ENCODE results near the gene PSKH1.

DNA sequence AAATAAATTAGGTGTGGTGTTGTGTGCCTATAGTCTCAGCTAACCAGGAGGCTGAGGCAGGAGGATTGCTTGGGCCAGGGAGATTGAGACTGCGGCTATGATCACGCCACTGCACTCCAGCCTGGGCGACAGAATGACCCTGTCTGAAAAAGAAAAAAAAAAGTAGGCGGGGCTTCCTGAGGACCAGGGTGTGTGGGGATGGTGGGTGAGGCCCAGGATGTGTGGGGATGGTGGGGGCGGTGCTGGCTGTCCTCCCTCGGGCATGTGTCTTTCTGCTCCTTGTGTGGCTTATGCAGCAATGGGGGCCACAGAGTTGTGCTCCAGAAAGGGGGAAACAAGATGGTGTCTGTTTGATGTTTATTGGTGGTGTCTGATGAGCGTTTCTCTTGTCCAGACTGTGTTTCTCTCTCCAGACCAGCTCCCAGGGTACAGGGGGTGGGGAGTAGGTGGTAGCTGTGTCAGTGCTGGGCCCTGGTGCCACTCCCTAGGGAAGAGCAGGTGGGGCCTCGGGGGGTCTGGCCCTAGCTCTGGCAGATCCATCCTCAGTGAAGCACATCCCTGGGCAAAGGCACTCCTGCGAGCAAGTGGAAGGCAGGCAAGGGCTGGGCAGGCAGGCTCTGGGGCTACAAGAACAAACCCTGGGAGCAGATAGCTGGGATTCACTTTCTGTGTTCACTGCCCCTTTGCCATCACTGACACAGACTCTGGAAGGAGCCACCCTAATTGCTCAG lies 48.6 kb downstream of the PSKH1 start:
- TF ChIP-seq, protein P1, sequence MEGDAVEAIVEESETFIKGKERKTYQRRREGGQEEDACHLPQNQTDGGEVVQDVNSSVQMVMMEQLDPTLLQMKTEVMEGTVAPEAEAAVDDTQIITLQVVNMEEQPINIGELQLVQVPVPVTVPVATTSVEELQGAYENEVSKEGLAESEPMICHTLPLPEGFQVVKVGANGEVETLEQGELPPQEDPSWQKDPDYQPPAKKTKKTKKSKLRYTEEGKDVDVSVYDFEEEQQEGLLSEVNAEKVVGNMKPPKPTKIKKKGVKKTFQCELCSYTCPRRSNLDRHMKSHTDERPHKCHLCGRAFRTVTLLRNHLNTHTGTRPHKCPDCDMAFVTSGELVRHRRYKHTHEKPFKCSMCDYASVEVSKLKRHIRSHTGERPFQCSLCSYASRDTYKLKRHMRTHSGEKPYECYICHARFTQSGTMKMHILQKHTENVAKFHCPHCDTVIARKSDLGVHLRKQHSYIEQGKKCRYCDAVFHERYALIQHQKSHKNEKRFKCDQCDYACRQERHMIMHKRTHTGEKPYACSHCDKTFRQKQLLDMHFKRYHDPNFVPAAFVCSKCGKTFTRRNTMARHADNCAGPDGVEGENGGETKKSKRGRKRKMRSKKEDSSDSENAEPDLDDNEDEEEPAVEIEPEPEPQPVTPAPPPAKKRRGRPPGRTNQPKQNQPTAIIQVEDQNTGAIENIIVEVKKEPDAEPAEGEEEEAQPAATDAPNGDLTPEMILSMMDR (IDR thresholded peaks at IDR 0.05; ENCODE audit: poor library complexity, severe bottlenecking): no peak
- TF ChIP-seq EP300 (conservative IDR thresholded peaks at IDR 0.05; ENCODE audit: poor library complexity, severe bottlenecking): no peak
